ENCODE results near the gene UPK1A.

Gene UPK1A

GRCh38 chr19:35623327-35624010 is 42.8 kb upstream of the UPK1A start:
- Mint-ChIP-seq H3K9me3 (no peaks in the 10 kb centered on the region), H3K27ac (peak overlapping the region; percentile 92), H3K4me3 (no peak overlapping the region), H3K27me3 (ENCODE audit: low read depth, poor library complexity) (peaks cover 2% of the 10 kb centered on the region), H3K4me1 (peaks cover 7% of the 10 kb centered on the region), H3K36me3 (ENCODE audit: low read depth) (peaks cover 11% of the 10 kb centered on the region)
- DNase-seq = no peak
- TF ChIP-seq CTCF (IDR thresholded peaks at IDR 0.05) = no peak

- Mint-ChIP-seq H3K27me3 (ENCODE audit: low read depth, poor library complexity) (peaks cover 5% of the 10 kb centered on the region), H3K9me3 (no peaks in the 10 kb centered on the region), H3K4me1 (peaks cover 19% of the 10 kb centered on the region), H3K4me3 (peak overlapping the region; percentile 97), H3K36me3 (ENCODE audit: low read depth) (peaks cover 26% of the 10 kb centered on the region), H3K27ac (peak overlapping the region; percentile 98)
- TF ChIP-seq CTCF (IDR thresholded peaks at IDR 0.05) = no peak
- DNase-seq = no peak
Measured at GRCh38 chr19:35628264-35628564, 38.1 kb upstream of the UPK1A start.

DNA sequence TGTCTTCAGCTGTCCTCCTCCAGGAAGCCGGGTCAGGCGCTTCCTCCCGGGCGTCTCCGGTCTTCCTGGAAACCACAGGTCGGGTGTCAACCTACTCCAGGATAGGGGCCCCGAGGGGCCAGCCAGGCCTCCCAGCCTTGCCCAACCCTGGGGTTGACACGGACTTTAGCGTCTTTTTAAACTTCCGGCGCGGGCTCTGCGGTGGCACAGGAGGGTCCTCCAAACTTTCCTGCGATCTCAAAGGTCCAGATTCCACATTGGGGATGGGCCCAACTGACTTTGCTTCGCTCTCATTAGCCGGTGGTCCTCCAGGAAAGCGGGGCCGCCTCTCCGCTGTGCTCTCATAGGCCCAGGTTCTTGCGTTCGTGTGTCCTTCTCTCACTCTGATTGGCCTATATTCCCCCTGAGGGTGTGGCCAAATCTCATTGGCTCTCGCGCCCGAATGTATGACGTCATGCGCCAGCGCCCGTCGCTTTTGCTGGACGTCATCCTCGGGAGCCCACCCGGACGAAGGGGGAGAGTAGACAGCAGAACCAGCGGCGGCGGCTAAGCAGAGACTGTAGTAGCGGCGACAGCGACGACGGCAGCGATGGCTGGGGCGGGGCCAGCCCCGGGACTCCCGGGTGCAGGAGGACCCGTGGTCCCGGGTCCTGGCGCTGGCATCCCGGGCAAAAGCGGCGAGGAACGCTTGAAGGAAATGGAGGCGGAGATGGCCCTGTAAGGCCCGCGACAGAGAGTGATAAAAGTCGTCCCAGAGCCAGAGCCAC is 37.6 kb upstream of the UPK1A start, which contains the start of gene RBM42:
Gene RBM42 (plus strand): TSS at position 472 of the 767 bp plus-strand sequence. CDS start 118 bp downstream, at position 590.
- Mint-ChIP-seq H3K27me3 (ENCODE audit: low read depth, poor library complexity) (peaks cover 4% of the 10 kb centered on the region), H3K4me1 (peaks cover 19% of the 10 kb centered on the region), H3K27ac (peak within 1 kb of the TSS; percentile 98), H3K4me3 (peak within 1 kb of the TSS; percentile 97), H3K36me3 (ENCODE audit: low read depth) (peaks cover 29% of the 10 kb centered on the region), H3K9me3 (no peaks in the 10 kb centered on the region)
- TF ChIP-seq CTCF (IDR thresholded peaks at IDR 0.05) = no peak
- peak; percentile 98 for DNase-seq

- no peaks in the 10 kb centered on the region for H3K9me3 Mint-ChIP-seq
Measured at GRCh38 chr19:35629332-35629633, 37.0 kb upstream of the UPK1A start.

DNA sequence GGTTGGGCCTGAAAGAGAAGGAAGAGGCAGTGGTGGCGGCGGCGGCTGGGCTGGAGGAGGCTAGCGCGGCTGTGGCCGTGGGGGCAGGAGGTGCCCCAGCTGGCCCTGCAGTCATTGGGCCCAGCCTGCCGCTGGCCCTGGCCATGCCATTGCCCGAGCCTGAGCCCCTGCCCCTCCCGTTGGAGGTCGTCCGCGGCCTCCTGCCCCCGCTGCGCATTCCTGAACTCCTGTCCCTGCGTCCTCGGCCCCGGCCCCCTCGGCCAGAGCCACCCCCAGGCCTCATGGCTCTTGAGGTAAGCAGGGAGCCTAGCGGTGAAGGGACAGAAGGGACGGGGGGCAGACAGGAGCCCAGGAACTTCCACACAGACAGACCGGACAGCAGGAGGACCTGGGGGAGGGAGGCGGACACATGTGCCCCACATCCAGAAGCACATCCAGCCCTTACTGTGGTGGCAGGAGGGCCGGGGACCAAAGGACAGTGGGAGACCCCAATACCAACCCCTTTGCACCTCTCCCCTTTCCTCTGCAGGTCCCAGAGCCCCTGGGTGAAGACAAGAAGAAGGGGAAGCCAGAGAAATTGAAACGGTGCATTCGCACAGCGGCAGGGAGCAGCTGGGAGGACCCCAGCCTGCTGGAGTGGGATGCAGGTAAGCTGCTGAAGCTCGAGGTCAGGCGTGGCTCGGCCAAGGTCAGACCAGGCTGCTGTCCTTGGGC is 32.4 kb upstream of the UPK1A start:
- Mint-ChIP-seq H3K27ac (no peak overlapping the region), H3K4me3 (no peak overlapping the region), H3K9me3 (no peaks in the 10 kb centered on the region), H3K27me3 (ENCODE audit: low read depth, poor library complexity) (peaks cover 1% of the 10 kb centered on the region), H3K4me1 (peaks cover 11% of the 10 kb centered on the region), H3K36me3 (ENCODE audit: low read depth) (peaks cover 50% of the 10 kb centered on the region)
- no peak for DNase-seq
- no peak for TF ChIP-seq CTCF (IDR thresholded peaks at IDR 0.05)

More at GRCh38 chr19:35629332-35629633, 37.0 kb upstream of the UPK1A start:
- peaks cover 4% of the 10 kb centered on the region for H3K27me3 Mint-ChIP-seq (ENCODE audit: low read depth, poor library complexity)
- peak overlapping the region; percentile 98 for H3K27ac Mint-ChIP-seq
- TF ChIP-seq CTCF (IDR thresholded peaks at IDR 0.05) = no peak
- H3K4me1 Mint-ChIP-seq = peaks cover 19% of the 10 kb centered on the region
- DNase-seq = no peak
- H3K4me3 Mint-ChIP-seq = peak overlapping the region; percentile 97
- H3K36me3 Mint-ChIP-seq (ENCODE audit: low read depth) = peaks cover 29% of the 10 kb centered on the region
